OCI-LY3 (cell line): ENCODE measurements around the gene LRFN2.

Source experiments
- CTCF ChIP-seq: fragments of 200-600, 300-600 bp; sonication (generic); IDR thresholded peaks from 2 replicates; pipeline ENCODE4 v1.5.1; 2014; ENCODE audit warnings: antibody characterized with exemption, low read length, low read depth
- EZH2phosphoT487 ChIP-seq: fragments of 200-600 bp; shearing (Covaris generic); IDR thresholded peaks from 2 replicates; pipeline ENCODE4 v1.6.1; 2018; ENCODE audit warnings: antibody characterized with exemption, mixed run types, low read depth

- no peak for TF ChIP-seq CTCF
- TF ChIP-seq EZH2phosphoT487 = no peak
These were observed 45.5 kb downstream of the LRFN2 start for GRCh38 chr6:40541556-40542174.
